Endodermal cell (in vitro differentiated cells): ENCODE results near the gene DUS1L. TPM values are rescaled to one million over a fixed set of nuclear protein-coding genes. Genes with fewer than 3 reads are reported as not detected.

Source experiments
- DNase-seq: peaks from one replicate; pipeline ENCODE4 v3.0.0-alpha.2; 2017
- H3K27ac ChIP-seq: 2 replicates; pipeline ENCODE4 v1.5.1; 2013; ENCODE audit warnings: mild to moderate bottlenecking, low read depth, low read length, moderate library complexity
- H3K27me3 ChIP-seq: 2 replicates; pipeline ENCODE4 v1.6.1; 2013; ENCODE audit warnings: mild to moderate bottlenecking, low read length, moderate library complexity; ENCODE audit not compliant: insufficient read depth, control insufficient read depth, poor library complexity, severe bottlenecking
- H3K36me3 ChIP-seq: 2 replicates; pipeline ENCODE4 v1.7.0; 2013; ENCODE audit warnings: mild to moderate bottlenecking, low read length, moderate library complexity; ENCODE audit not compliant: control insufficient read depth, insufficient read depth
- H3K4me1 ChIP-seq: one replicate; pipeline ENCODE4 v1.7.0; 2013; ENCODE audit warnings: low read length; ENCODE audit not compliant: control insufficient read depth, insufficient read depth
- H3K4me3 ChIP-seq: 2 replicates; pipeline ENCODE4 v1.5.1; 2013; ENCODE audit warnings: mild to moderate bottlenecking, low read length, moderate library complexity
- H3K9ac ChIP-seq: 2 replicates; pipeline ENCODE4 v1.6.1; 2013; ENCODE audit warnings: mild to moderate bottlenecking, low read length, moderate library complexity; ENCODE audit not compliant: poor library complexity, severe bottlenecking; ENCODE audit errors: extremely low read depth
- H3K9me3 ChIP-seq: 2 replicates; pipeline ENCODE4 v1.6.1; 2013; ENCODE audit warnings: mild to moderate bottlenecking, low read length, moderate library complexity; ENCODE audit not compliant: control insufficient read depth
- H3K27ac Mint-ChIP-seq: 2 replicates; pipeline ENCODE4 v1.8.0; 2020; ENCODE audit warnings: mixed read lengths
- H3K27me3 Mint-ChIP-seq: 2 replicates; pipeline ENCODE4 v1.8.0; 2021; ENCODE audit warnings: mild to moderate bottlenecking, mixed read lengths; ENCODE audit not compliant: insufficient read depth
- H3K36me3 Mint-ChIP-seq: 2 replicates; pipeline ENCODE4 v1.8.0; 2020; ENCODE audit warnings: low read depth, mixed read lengths
- H3K4me1 Mint-ChIP-seq: 2 replicates; pipeline ENCODE4 v1.8.0; 2020; ENCODE audit warnings: mixed read lengths
- H3K4me3 Mint-ChIP-seq: 2 replicates; pipeline ENCODE4 v1.8.0; 2020; ENCODE audit warnings: mild to moderate bottlenecking, moderate library complexity, mixed read lengths
- H3K9me3 Mint-ChIP-seq: 2 replicates; pipeline ENCODE4 v1.8.0; 2020; ENCODE audit warnings: mild to moderate bottlenecking, mixed read lengths
- WGBS, 2 experiments: methylation state at CpG; one replicate each; pipeline versions ENCODE4 v1.1.5 to v1.1.7; 2013; ENCODE audit warnings: missing lambda C conversion rate in 2 of 2, mixed read lengths in 1 of 2; ENCODE audit not compliant: insufficient coverage in 1 of 2, insufficient read length in 1 of 2; 5-methylcytosine and 5-hydroxymethylcytosine counted together
- total RNA-seq, 2 donors: library from RNA; stranded (reverse); fragmentation: NEBNext Ultra II Directional in 1 of 2; extraction: Animal tissue kit (Norgen Biotek cat#: 25700) in 1 of 2; gene quantifications; 2 replicates in 1 of 2; 3 replicates in 1 of 2; pipeline ENCODE4 v1.2.1, GENCODE V29; 2021
- TF ChIP-seq, protein P1 (sequence below): fragments of 200-600 bp; sonication (generic); conservative IDR thresholded peaks from 2 replicates; pipeline ENCODE4 v1.5.0; 2021; ENCODE audit warnings: antibody characterized with exemption, mild to moderate bottlenecking

Gene DUS1L
- total RNA-seq, 2 donors from 2014 or later = 85.3 to 108 TPM

DNA sequence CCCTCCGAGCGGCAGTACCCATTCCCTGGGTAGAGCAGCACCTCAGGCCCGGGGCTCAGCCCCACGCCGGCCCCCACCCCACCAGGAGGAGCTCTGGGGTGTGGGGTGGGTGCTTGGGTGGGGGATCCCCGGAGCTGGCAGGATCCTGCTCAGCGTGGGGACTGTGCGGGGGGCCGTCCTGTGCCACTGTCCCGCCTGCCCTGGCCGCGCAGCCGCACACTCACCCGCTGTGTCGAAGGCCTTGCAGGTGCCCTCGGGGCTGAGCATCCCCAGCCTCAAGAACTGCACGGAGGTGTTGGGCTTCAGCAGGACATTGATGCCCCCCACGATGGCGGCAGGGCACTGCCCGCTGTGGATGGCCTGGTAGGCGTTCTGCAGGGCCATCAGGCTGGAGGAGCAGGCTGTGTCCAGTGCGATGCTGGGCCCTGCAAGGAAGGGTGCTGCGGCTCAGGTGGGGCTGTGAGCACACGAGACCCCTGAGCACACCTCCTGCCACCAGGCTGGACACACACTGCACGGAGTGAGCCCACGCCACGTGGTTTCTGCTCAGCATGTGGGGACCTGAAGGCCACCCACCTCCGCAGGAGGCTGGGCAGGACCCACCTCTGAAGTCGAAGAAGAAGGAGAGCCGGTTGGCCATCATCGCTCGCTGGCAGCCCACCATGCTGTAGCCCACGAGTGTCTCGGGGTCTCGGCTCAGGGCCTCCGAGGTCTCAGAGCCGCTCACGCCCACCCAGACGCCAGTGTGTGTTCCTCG is 27.6 kb upstream of the DUS1L start:
- no peaks in the 10 kb centered on the region for H3K27me3 Mint-ChIP-seq
- H3K4me1 ChIP-seq = peaks cover 17% of the 10 kb centered on the region
- H3K27me3 ChIP-seq = no peaks in the 10 kb centered on the region
- DNase-seq = no peak
- H3K27ac ChIP-seq = no peak overlapping the region
- TF ChIP-seq, protein P1, sequence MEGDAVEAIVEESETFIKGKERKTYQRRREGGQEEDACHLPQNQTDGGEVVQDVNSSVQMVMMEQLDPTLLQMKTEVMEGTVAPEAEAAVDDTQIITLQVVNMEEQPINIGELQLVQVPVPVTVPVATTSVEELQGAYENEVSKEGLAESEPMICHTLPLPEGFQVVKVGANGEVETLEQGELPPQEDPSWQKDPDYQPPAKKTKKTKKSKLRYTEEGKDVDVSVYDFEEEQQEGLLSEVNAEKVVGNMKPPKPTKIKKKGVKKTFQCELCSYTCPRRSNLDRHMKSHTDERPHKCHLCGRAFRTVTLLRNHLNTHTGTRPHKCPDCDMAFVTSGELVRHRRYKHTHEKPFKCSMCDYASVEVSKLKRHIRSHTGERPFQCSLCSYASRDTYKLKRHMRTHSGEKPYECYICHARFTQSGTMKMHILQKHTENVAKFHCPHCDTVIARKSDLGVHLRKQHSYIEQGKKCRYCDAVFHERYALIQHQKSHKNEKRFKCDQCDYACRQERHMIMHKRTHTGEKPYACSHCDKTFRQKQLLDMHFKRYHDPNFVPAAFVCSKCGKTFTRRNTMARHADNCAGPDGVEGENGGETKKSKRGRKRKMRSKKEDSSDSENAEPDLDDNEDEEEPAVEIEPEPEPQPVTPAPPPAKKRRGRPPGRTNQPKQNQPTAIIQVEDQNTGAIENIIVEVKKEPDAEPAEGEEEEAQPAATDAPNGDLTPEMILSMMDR = no peak
- WGBS, 2 experiments = 95 to 96% methylated on average over 32 to 40 of the region's 40 CpGs
- H3K9ac ChIP-seq = no peak overlapping the region
- peaks cover 62% of the 10 kb centered on the region for H3K36me3 ChIP-seq
- no peaks in the 10 kb centered on the region for H3K9me3 Mint-ChIP-seq
- H3K27ac Mint-ChIP-seq = no peak overlapping the region
- H3K4me3 Mint-ChIP-seq = no peak overlapping the region
- peaks cover 2% of the 10 kb centered on the region for H3K4me1 Mint-ChIP-seq
- H3K4me3 ChIP-seq = no peak overlapping the region
- H3K9me3 ChIP-seq = no peaks in the 10 kb centered on the region
- H3K36me3 Mint-ChIP-seq = peaks cover 28% of the 10 kb centered on the region

DNA sequence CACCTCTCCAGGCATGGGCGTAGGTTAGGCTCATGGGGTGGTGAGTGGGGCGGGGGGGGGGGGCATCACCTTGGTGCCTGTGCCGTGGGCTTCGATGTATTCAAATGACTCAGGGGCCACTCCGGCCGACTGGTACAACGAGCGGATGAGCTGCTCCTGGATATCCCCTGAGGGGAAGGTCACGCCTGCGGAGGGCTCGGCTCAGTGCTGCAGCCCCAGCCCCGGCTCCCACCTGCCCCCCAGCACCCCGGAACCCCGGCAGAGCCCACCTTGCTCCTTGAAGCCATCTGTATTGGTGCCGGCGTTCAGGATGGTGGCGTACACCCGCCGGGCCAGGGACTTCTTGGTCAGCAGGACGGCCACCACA is 27.0 kb upstream of the DUS1L start:
- Mint-ChIP-seq H3K27ac (no peak overlapping the region), H3K9me3 (no peaks in the 10 kb centered on the region), H3K27me3 (no peaks in the 10 kb centered on the region), H3K4me3 (no peak overlapping the region), H3K36me3 (peaks cover 32% of the 10 kb centered on the region), H3K4me1 (peaks cover 2% of the 10 kb centered on the region)
- H3K9ac ChIP-seq = no peak overlapping the region
- H3K4me1 ChIP-seq = peaks cover 17% of the 10 kb centered on the region
- H3K36me3 ChIP-seq = peaks cover 67% of the 10 kb centered on the region
- H3K27ac ChIP-seq = no peak overlapping the region
- H3K9me3 ChIP-seq = no peaks in the 10 kb centered on the region
- TF ChIP-seq, protein P1 = no peak
- WGBS, 2 experiments = 96 to 98% methylated on average over 9 to 20 of the region's 20 CpGs
- DNase-seq = no peak
- H3K27me3 ChIP-seq = no peaks in the 10 kb centered on the region
- H3K4me3 ChIP-seq = no peak overlapping the region

DNA sequence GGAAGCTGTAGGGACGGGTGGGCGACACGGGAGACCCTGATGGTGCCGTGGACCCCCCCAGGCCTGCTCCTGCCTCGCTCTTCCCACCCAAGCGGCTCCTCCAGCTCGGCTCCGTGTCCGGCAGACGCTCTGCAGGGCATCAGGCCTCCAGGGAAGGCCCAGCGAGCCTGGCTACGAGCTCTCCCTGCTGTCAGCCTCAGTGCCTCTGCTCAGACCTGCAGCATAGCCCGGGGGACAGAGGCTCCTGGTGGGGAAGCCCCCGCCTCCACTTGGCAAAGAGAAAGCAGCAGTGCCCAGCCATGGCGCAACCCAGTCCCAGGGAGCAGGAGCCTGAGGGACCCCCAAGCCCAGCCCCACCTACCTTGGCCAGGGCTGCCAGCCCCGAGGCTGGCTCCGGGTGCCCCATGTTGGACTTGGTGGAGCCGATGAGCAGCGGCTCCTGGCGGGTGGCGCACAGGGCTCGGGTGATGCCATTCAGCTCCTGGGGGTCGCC is 26.5 kb upstream of the DUS1L start:
- Histone ChIP-seq H3K9me3 (no peaks in the 10 kb centered on the region), H3K4me1 (peaks cover 17% of the 10 kb centered on the region), H3K4me3 (no peak overlapping the region), H3K27me3 (no peaks in the 10 kb centered on the region), H3K36me3 (peaks cover 72% of the 10 kb centered on the region), H3K9ac (no peak overlapping the region), H3K27ac (no peak overlapping the region)
- peaks cover 2% of the 10 kb centered on the region for H3K4me1 Mint-ChIP-seq
- TF ChIP-seq, protein P1 = no peak
- 95 to 96% methylated on average over 12 to 23 of the region's 23 CpGs for WGBS, 2 experiments
- DNase-seq = no peak
- H3K36me3 Mint-ChIP-seq = peaks cover 32% of the 10 kb centered on the region
- no peaks in the 10 kb centered on the region for H3K27me3 Mint-ChIP-seq
- H3K9me3 Mint-ChIP-seq = no peaks in the 10 kb centered on the region
- no peak overlapping the region for H3K27ac Mint-ChIP-seq
- no peak overlapping the region for H3K4me3 Mint-ChIP-seq
